Measurements from ENCODE around the gene NAGS.
"Not testable (repeated sequence)": the region's sequence is repeated elsewhere in the genome, so short reads cannot be mapped to it uniquely, and the experiment has no call there.

Gene NAGS

DNA sequence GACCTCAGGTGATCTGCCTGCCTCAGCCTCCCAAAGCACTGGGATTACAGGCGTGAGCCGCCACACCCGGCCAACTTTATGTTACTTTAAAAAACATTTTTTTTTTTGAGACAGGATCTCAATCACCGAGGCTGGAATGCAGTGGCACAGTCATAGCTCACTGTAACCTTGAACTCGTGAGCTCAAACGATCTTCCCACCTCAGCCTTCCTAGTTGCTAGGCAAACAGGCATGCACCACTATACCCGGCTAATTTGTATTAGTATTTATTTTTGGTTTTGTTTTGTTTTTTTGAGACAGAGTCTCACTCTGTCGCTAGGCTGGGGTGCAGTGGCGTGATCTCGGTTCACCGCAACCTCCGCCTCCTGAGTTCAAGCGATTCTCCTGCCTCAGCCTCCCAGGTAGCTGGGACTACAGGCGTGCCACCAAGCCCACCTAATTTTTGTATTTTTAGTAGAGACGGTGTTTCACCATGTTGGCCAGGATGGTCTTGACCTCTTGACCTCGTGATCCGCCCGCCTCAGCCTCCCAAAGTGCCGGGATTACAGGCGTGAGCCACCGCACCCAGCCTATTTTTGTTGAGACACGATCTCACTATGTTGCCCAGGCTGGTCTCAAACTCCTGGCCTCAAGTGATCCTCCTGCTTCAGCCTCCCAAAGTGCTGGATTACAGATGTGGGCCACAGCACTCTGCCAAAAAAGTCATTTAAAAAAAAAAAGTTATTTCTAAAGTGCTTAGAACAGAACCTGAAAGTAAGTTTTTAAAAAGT lies 31.8 kb upstream of the NAGS start:
- H3K27ac ChIP-seq (ENCODE audit: low read length); H3K9ac ChIP-seq (ENCODE audit: low read length in 2 of 2); H3K36me3 ChIP-seq (ENCODE audit: control insufficient read depth in 2 of 2, insufficient read depth in 2 of 2, low read length in 2 of 2); H3K4me3 ChIP-seq (ENCODE audit: low read length in 2 of 2); H3K9me3 ChIP-seq (ENCODE audit: control insufficient read depth in 2 of 2, low read length in 2 of 2); H3K4me1 ChIP-seq (ENCODE audit: control insufficient read depth, insufficient read depth, low read length): not testable (repeated sequence)
- H3K27me3 ChIP-seq (ENCODE audit: control insufficient read depth in 1 of 2, insufficient read depth in 2 of 2, low read length in 2 of 2) = peaks cover 4 to 14% of the 10 kb centered on the region in 2 donors

DNA sequence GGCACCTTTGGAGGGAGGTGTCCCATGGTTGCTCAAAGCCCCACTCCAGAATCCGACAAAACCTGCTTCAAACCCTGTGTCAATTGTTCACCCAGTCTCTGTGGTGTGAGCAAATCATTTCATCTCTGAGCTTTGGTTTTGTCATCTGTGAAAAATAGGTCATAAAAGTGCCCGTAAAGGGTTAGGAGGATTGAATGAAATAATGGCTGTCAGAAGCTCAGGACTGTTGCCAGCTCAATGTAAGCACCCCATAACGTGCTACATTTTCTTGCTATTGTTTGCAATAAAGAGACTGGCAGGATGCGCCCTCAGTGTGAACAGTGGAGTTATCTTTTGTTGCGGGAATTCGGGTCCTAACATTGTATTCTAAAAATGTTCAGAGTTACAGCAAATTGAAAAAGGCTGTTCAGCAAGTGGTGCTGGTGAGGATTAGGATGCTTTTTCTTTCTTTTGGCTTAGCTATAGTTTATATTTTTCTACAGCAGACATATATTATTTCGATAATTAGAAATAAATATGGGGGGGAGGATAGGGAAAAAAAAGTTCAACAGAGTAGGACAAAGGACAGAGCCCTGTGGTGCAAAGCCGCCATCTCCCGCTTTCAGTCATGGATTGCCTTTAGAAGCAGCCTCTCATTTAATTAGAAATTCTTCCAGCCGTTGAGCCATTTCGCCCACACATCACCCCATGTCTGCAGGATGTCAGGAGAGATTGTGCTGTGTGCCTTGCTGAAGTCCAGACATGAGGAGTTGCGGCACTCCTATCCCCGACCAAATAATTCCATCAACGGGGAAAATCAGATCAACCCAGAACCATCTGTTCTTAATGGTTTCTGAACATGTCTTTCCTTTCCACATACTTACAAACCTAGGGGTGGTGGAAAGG lies 29.8 kb upstream of the NAGS start:
- H3K27me3 ChIP-seq (ENCODE audit: control insufficient read depth in 1 of 2, insufficient read depth in 2 of 2, low read length in 2 of 2) = peaks cover 4 to 12% of the 10 kb centered on the region in 2 donors
- no peak overlapping the region for H3K9ac ChIP-seq (ENCODE audit: low read length in 2 of 2)
- no peak overlapping the region for H3K4me3 ChIP-seq (ENCODE audit: low read length in 2 of 2)
- H3K9me3 ChIP-seq (ENCODE audit: control insufficient read depth in 2 of 2, low read length in 2 of 2) = no peaks in the 10 kb centered on the region
- H3K4me1 ChIP-seq (ENCODE audit: control insufficient read depth, insufficient read depth, low read length) = no peaks in the 10 kb centered on the region
- no peaks in the 10 kb centered on the region for H3K36me3 ChIP-seq (ENCODE audit: control insufficient read depth in 2 of 2, insufficient read depth in 2 of 2, low read length in 2 of 2)
- H3K27ac ChIP-seq (ENCODE audit: low read length) = no peak overlapping the region

DNA sequence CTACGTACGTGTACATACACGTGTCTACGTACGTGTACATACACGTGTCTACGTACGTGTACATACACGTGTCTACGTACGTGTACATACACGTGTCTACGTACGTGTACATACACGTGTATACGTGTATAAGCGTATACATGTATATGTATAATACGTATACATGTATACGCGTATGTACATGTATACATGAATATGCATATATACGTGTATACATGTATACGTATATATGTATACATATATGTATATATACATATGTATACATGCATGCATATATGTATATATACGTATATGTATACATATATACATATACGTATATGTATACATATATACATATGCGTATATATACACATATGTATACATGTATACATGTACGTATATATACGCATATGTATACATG lies 28.5 kb upstream of the NAGS start:
- Histone ChIP-seq H3K4me3 (ENCODE audit: low read length in 2 of 2) (no peak overlapping the region), H3K9me3 (ENCODE audit: control insufficient read depth in 2 of 2, low read length in 2 of 2) (no peaks in the 10 kb centered on the region), H3K4me1 (ENCODE audit: control insufficient read depth, insufficient read depth, low read length) (no peaks in the 10 kb centered on the region), H3K9ac (ENCODE audit: low read length in 2 of 2) (no peak overlapping the region), H3K36me3 (ENCODE audit: control insufficient read depth in 2 of 2, insufficient read depth in 2 of 2, low read length in 2 of 2) (no peaks in the 10 kb centered on the region), H3K27me3 (ENCODE audit: control insufficient read depth in 1 of 2, insufficient read depth in 2 of 2, low read length in 2 of 2) (peaks cover 4 to 12% of the 10 kb centered on the region in 2 donors), H3K27ac (ENCODE audit: low read length) (no peak overlapping the region)

DNA sequence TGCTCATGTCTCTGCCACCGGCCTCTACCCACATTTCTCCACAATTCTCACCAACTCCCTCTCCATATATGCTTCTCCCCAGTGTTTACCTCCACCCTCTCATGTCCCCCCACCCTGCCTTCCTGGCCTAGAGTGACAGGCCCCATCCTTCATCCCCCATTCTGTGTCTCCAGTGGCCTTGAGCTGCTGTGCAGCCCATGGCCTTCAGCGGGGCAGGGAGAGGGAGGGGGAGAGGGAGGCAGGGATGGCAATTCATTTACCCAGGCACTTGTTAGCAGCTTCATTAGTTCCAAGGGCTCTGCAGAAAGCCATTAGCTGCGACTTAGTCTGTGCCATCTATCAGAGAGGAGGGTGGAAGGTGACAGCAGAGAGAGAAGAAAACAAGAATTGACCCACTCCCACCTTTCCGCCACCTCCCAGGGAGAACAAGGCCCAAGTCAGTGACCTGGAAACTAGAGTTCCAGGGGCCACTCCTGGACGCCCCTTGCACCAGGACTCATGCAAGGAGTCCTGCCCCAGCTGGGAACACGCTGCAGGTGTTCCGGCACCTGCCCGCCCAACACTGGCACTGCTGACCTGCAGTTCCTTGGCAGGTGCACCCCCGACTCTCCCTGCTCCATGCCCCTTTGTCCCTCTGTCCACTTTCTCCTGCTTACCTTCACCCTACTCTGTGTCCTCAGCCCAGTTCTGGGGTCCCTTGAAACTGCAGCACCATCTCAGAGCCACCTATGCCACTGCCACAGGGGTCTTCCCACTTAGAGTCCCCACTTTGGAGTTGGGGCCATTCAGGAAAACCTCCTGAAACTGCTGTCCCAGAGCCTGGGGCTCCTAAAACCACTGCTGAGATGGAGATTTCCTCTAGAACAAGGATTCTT lies 27.2 kb upstream of the NAGS start:
- no peaks in the 10 kb centered on the region for H3K36me3 ChIP-seq (ENCODE audit: control insufficient read depth in 2 of 2, insufficient read depth in 2 of 2, low read length in 2 of 2)
- no peaks in the 10 kb centered on the region for H3K9me3 ChIP-seq (ENCODE audit: control insufficient read depth in 2 of 2, low read length in 2 of 2)
- H3K4me3 ChIP-seq (ENCODE audit: low read length in 2 of 2) = no peak overlapping the region
- no peaks in the 10 kb centered on the region for H3K4me1 ChIP-seq (ENCODE audit: control insufficient read depth, insufficient read depth, low read length)
- H3K9ac ChIP-seq (ENCODE audit: low read length in 2 of 2) = no peak overlapping the region
- H3K27me3 ChIP-seq (ENCODE audit: control insufficient read depth in 1 of 2, insufficient read depth in 2 of 2, low read length in 2 of 2) = peaks cover 9 to 16% of the 10 kb centered on the region in 2 donors
- H3K27ac ChIP-seq (ENCODE audit: low read length) = no peak overlapping the region

DNA sequence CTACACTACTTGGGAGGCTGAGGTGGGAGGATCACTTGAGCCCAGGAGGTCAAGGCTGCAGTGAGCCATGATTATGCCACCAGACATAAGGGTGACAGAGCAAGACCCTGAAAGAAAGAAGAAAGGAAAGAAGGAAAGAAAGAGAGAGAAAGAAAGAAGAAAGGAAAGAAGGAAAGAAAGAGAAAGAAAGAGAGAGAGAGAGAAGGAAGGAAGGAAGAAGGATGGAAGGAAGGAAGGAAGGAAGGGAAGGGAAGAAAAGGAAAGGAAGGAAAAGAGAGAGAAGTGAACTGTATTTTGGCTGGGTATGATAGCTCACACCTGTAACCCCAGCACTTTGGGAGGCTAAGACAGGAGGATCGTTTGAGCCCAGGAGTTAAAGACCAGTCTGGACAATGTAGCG lies 26.3 kb upstream of the NAGS start:
- Histone ChIP-seq H3K9me3 (ENCODE audit: control insufficient read depth in 2 of 2, low read length in 2 of 2) (no peaks in the 10 kb centered on the region), H3K4me3 (ENCODE audit: low read length in 2 of 2) (no peak overlapping the region), H3K4me1 (ENCODE audit: control insufficient read depth, insufficient read depth, low read length) (no peaks in the 10 kb centered on the region), H3K27ac (ENCODE audit: low read length) (no peak overlapping the region), H3K36me3 (ENCODE audit: control insufficient read depth in 2 of 2, insufficient read depth in 2 of 2, low read length in 2 of 2) (no peaks in the 10 kb centered on the region), H3K9ac (ENCODE audit: low read length in 2 of 2) (no peak overlapping the region), H3K27me3 (ENCODE audit: control insufficient read depth in 1 of 2, insufficient read depth in 2 of 2, low read length in 2 of 2) (peaks cover 16 to 25% of the 10 kb centered on the region in 2 donors)

DNA sequence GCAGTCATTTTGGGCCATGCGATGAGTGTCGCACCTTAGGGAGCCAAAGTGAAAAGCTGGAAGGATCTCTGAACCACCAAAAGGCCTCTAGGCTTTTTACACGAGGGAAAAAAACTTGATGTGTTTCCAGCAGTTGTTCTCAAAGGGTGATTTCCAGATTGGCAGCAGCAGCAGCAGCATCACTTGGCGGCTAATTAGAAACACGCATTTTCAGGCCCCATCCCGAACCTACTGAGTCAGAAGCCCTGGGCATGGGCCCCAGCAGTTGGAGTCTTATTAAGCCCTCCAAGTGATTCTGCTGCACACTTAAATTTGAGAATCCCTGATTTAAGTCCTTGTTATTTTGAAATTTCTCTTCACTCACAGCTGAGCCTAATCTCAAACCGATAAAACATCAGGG lies 25.4 kb upstream of the NAGS start:
- Histone ChIP-seq H3K36me3 (ENCODE audit: control insufficient read depth in 2 of 2, insufficient read depth in 2 of 2, low read length in 2 of 2) (no peaks in the 10 kb centered on the region), H3K27me3 (ENCODE audit: control insufficient read depth in 1 of 2, insufficient read depth in 2 of 2, low read length in 2 of 2) (peaks cover 23 to 34% of the 10 kb centered on the region in 2 donors), H3K4me3 (ENCODE audit: low read length in 2 of 2) (no peak overlapping the region), H3K4me1 (ENCODE audit: control insufficient read depth, insufficient read depth, low read length) (peaks cover 7% of the 10 kb centered on the region), H3K27ac (ENCODE audit: low read length) (no peak overlapping the region), H3K9ac (ENCODE audit: low read length in 2 of 2) (no peak overlapping the region), H3K9me3 (ENCODE audit: control insufficient read depth in 2 of 2, low read length in 2 of 2) (no peaks in the 10 kb centered on the region)

DNA sequence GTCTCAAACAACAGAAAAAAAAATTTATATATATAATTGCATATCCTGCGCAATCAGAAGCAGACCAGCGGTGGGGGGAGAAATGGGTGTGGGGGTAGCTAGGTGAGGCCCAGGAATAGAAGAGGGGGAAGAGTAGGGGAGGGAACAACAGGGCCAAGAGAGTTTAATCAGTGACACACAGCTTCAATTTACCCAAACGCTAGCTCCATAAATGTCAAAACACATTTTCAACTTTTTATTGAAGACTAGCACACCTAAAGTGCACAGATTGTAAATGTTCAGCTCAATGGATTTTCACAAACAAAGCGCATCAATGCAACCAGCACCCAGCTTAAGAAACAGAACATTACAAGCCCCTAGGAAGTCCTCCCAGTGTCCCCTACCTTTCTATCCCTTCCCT lies 24.8 kb upstream of the NAGS start:
- peaks cover 26 to 37% of the 10 kb centered on the region in 2 donors for H3K27me3 ChIP-seq (ENCODE audit: control insufficient read depth in 1 of 2, insufficient read depth in 2 of 2, low read length in 2 of 2)
- H3K9ac ChIP-seq (ENCODE audit: low read length in 2 of 2) = no peak overlapping the region
- no peak overlapping the region for H3K4me3 ChIP-seq (ENCODE audit: low read length in 2 of 2)
- H3K36me3 ChIP-seq (ENCODE audit: control insufficient read depth in 2 of 2, insufficient read depth in 2 of 2, low read length in 2 of 2) = no peaks in the 10 kb centered on the region
- no peak overlapping the region for H3K27ac ChIP-seq (ENCODE audit: low read length)
- no peaks in the 10 kb centered on the region for H3K9me3 ChIP-seq (ENCODE audit: control insufficient read depth in 2 of 2, low read length in 2 of 2)
- peaks cover 9% of the 10 kb centered on the region for H3K4me1 ChIP-seq (ENCODE audit: control insufficient read depth, insufficient read depth, low read length)

DNA sequence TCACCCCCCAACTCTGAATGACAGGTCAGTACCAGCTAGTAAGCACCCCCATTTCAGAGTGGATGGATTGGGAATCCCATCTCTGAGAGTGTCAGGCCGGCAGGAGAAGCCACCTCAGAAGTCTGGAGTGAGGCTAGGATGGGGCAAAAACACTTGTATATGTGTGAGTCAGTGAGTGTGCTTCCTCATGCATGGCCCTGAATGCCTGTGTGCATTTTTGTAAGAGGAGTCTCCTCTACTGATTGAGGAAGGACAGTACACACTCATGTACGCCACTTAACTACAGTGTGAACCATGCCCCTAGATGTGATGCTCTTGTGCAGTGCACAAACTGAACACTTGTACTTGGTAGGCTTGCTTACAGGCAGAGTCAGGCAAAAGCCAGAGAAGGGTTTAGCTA lies 22.3 kb upstream of the NAGS start:
- H3K4me1 ChIP-seq (ENCODE audit: control insufficient read depth, insufficient read depth, low read length) = peaks cover 9% of the 10 kb centered on the region
- H3K27me3 ChIP-seq (ENCODE audit: control insufficient read depth in 1 of 2, insufficient read depth in 2 of 2, low read length in 2 of 2) = peaks cover 37 to 41% of the 10 kb centered on the region in 2 donors
- no peak overlapping the region for H3K9ac ChIP-seq (ENCODE audit: low read length in 2 of 2)
- no peak overlapping the region for H3K4me3 ChIP-seq (ENCODE audit: low read length in 2 of 2)
- no peak overlapping the region for H3K27ac ChIP-seq (ENCODE audit: low read length)
- no peaks in the 10 kb centered on the region for H3K9me3 ChIP-seq (ENCODE audit: control insufficient read depth in 2 of 2, low read length in 2 of 2)
- H3K36me3 ChIP-seq (ENCODE audit: control insufficient read depth in 2 of 2, insufficient read depth in 2 of 2, low read length in 2 of 2) = no peaks in the 10 kb centered on the region

DNA sequence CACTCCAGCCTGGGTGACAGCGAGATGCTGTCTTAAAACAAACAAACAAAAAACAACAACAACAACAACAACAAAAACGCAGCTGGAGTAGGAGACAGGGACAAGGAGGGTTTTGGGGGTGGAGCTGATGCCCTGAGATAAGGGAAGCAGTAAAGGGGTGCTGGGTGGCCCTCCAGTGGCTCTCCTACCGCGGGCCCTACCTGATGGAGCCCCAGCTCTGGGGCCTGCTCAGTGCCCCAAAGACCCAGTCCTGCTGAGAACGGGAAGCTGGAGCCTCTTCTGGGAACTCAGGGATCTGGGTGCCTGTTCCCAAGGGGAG lies 21.3 kb upstream of the NAGS start:
- Histone ChIP-seq H3K4me1 (ENCODE audit: control insufficient read depth, insufficient read depth, low read length) (peaks cover 9% of the 10 kb centered on the region), H3K9me3 (ENCODE audit: control insufficient read depth in 2 of 2, low read length in 2 of 2) (no peaks in the 10 kb centered on the region), H3K4me3 (ENCODE audit: low read length in 2 of 2) (peak overlapping the region in 1 of 2 donors; percentile 22), H3K27me3 (ENCODE audit: control insufficient read depth in 1 of 2, insufficient read depth in 2 of 2, low read length in 2 of 2) (peaks cover 36 to 46% of the 10 kb centered on the region in 2 donors), H3K9ac (ENCODE audit: low read length in 2 of 2) (no peak overlapping the region), H3K36me3 (ENCODE audit: control insufficient read depth in 2 of 2, insufficient read depth in 2 of 2, low read length in 2 of 2) (no peaks in the 10 kb centered on the region), H3K27ac (ENCODE audit: low read length) (no peak overlapping the region)

DNA sequence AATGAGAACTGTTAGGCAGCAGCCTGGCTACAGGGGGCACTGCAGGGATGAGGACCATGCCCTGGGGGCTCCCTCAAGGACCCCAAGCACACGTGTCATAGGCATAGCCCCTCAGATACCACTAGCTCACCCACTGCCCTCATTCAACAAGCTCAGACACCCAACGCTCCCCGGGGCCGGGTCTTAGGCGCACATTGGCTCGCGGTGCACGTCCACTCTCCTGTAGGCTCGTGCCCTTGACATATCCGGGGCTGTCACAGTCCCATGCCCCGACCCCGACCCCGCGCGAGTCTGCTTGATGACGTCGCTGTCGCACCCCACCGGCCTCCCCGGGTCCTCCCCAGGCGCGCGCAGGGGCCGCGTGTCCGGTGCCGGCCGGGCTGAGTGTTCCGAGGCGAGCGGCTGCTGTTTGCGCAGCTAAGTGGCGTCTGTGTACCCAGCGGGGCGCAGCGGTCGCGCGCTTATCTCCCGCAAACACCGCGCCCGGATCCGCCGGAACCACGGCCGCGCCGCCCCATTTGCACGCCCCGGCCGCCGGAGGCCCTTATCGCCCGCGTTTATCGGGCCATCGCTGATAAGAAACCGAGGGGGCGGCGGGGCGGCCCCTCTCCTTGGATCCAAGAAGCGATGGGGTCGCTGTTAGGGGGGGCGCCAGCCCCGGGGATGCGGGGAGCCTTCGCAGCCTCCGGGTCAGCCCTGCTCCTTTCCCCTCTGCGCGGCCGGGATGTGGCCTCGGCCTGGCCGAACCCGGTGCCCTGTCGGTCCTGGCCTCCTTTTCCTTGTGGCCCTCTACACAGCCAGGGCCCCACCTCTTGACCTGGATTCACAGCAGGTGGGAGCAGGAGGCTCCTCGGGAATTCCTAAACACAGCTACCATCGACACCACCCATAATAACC lies 20.7 kb upstream of the NAGS start:
- H3K27ac ChIP-seq (ENCODE audit: low read length) = no peak overlapping the region
- H3K27me3 ChIP-seq (ENCODE audit: control insufficient read depth in 1 of 2, insufficient read depth in 2 of 2, low read length in 2 of 2) = peaks cover 36 to 48% of the 10 kb centered on the region in 2 donors
- peaks cover 9% of the 10 kb centered on the region for H3K4me1 ChIP-seq (ENCODE audit: control insufficient read depth, insufficient read depth, low read length)
- H3K9me3 ChIP-seq (ENCODE audit: control insufficient read depth in 2 of 2, low read length in 2 of 2) = no peaks in the 10 kb centered on the region
- peak overlapping the region; percentile 22 to 60 for H3K4me3 ChIP-seq (ENCODE audit: low read length in 2 of 2)
- no peaks in the 10 kb centered on the region for H3K36me3 ChIP-seq (ENCODE audit: control insufficient read depth in 2 of 2, insufficient read depth in 2 of 2, low read length in 2 of 2)
- no peak overlapping the region for H3K9ac ChIP-seq (ENCODE audit: low read length in 2 of 2)
